Neural cell (in vitro differentiated cells): ENCODE results near the gene ZNF17. TPM values are rescaled to one million over a fixed set of nuclear protein-coding genes. Genes with fewer than 3 reads are reported as not detected.

ENCODE experiments used
- H2AFZ ChIP-seq: fragments of 200-600, 300-800 bp; sonication (generic), shearing (Covaris generic); 2 replicates; pipeline ENCODE4 v1.6.0; 2014; ENCODE audit warnings: low read depth, mild to moderate bottlenecking, antibody characterized with exemption, low read length, moderate library complexity
- H3F3A ChIP-seq: fragments of 200-600 bp; shearing (Covaris generic); 2 replicates; pipeline ENCODE4 v1.6.1; 2016; ENCODE audit warnings: mild to moderate bottlenecking, moderate library complexity, mixed read lengths, antibody characterized with exemption, low read length; ENCODE audit not compliant: insufficient read depth, poor library complexity, severe bottlenecking
- H3K27ac ChIP-seq: fragments of 200-600, 300-800 bp; sonication (generic), shearing (Covaris generic); 2 replicates; pipeline ENCODE4 v1.5.1; 2014; ENCODE audit warnings: mild to moderate bottlenecking, low read length, moderate library complexity
- H3K27me3 ChIP-seq: fragments of 300-800, 200-600 bp; sonication (generic), shearing (Covaris generic); 2 replicates; pipeline ENCODE4 v1.6.0; 2014; ENCODE audit warnings: mild to moderate bottlenecking, low read depth, low read length, moderate library complexity; ENCODE audit not compliant: insufficient read depth
- H3K36me3 ChIP-seq: fragments of 300-800, 200-600 bp; sonication (generic), shearing (Covaris generic); 2 replicates; pipeline ENCODE4 v1.5.1; 2014; ENCODE audit warnings: mild to moderate bottlenecking, antibody characterized with exemption, low read length, moderate library complexity; ENCODE audit not compliant: insufficient read depth
- H3K4me2 ChIP-seq: fragments of 300-800, 200-600 bp; sonication (generic), shearing (Covaris generic); 2 replicates; pipeline ENCODE4 v1.6.0; 2014; ENCODE audit warnings: mild to moderate bottlenecking, low read length
- H3K4me3 ChIP-seq: fragments of 300-800, 200-600 bp; sonication (generic), shearing (Covaris generic); 2 replicates; pipeline ENCODE4 v1.5.1; 2014; ENCODE audit warnings: mild to moderate bottlenecking, low read length, moderate library complexity
- H3K79me2 ChIP-seq: fragments of 200-600 bp; shearing (Covaris generic); replicated peaks from 2 replicates; pipeline ENCODE4 v1.6.0; 2014; ENCODE audit warnings: mild to moderate bottlenecking, low read length, moderate library complexity; ENCODE audit not compliant: insufficient read depth
- H3K9ac ChIP-seq: fragments of 300-800, 200-600 bp; sonication (generic), shearing (Covaris generic); 2 replicates; pipeline ENCODE4 v1.6.1; 2016; ENCODE audit warnings: mild to moderate bottlenecking, low read length, mixed read lengths
- H3K9me2 ChIP-seq: fragments of 200-600 bp; shearing (Covaris generic); 2 replicates; pipeline ENCODE4 v1.6.1; 2016; ENCODE audit warnings: mild to moderate bottlenecking, low read length, mixed read lengths; ENCODE audit not compliant: insufficient read depth
- H3K9me3 ChIP-seq: fragments of 200-600, 300-800 bp; sonication (generic), shearing (Covaris generic); 2 replicates; pipeline ENCODE4 v1.6.1; 2016; ENCODE audit warnings: mild to moderate bottlenecking, mixed run types, low read length, moderate library complexity, mixed read lengths
- H4K20me1 ChIP-seq: fragments of 200-600 bp; shearing (Covaris generic); 2 replicates; pipeline ENCODE4 v1.6.1; 2016; ENCODE audit warnings: mild to moderate bottlenecking, mixed run types; ENCODE audit not compliant: insufficient read depth
- CTCF ChIP-seq: fragments of 450-650 bp; IDR thresholded peaks from 2 replicates; pipeline ENCODE4 v1.5.1; 2014; ENCODE audit warnings: antibody characterized with exemption, mild to moderate bottlenecking, moderate library complexity; ENCODE audit not compliant: poor library complexity, severe bottlenecking
- EP300 ChIP-seq: fragments of 450-650 bp; conservative IDR thresholded peaks from 2 replicates; pipeline ENCODE4 v1.6.1; 2014; ENCODE audit warnings: antibody characterized with exemption, mild to moderate bottlenecking, moderate library complexity; ENCODE audit not compliant: poor library complexity, severe bottlenecking
- EZH2 ChIP-seq: fragments of 200-600, 300-800 bp; shearing (Covaris generic), sonication (generic); IDR thresholded peaks from 2 replicates; pipeline ENCODE4 v1.6.1; 2014; ENCODE audit warnings: antibody characterized with exemption, low read length, borderline replicate concordance, mild to moderate bottlenecking; ENCODE audit not compliant: insufficient read depth, poor library complexity, severe bottlenecking
- MXI1 ChIP-seq: fragments of 450-650 bp; conservative IDR thresholded peaks from 2 replicates; pipeline ENCODE4 v1.6.1; 2014; ENCODE audit warnings: antibody characterized with exemption, mild to moderate bottlenecking; ENCODE audit not compliant: poor library complexity, severe bottlenecking
- POLR2AphosphoS5 ChIP-seq: IDR thresholded peaks from 2 replicates; pipeline ENCODE4 v1.6.1; 2012
- RAD21 ChIP-seq: fragments of 450-650 bp; conservative IDR thresholded peaks from 2 replicates; pipeline ENCODE4 v1.6.1; 2014; ENCODE audit warnings: antibody characterized with exemption, mild to moderate bottlenecking, moderate library complexity
- REST ChIP-seq: IDR thresholded peaks from 2 replicates; pipeline ENCODE4 v1.6.1; 2012; ENCODE audit warnings: borderline replicate concordance
- SMC3 ChIP-seq: fragments of 450-650 bp; conservative IDR thresholded peaks from 2 replicates; pipeline ENCODE4 v1.6.1; 2014; ENCODE audit warnings: antibody characterized with exemption, mild to moderate bottlenecking, moderate library complexity; ENCODE audit not compliant: poor library complexity
- TAF1 ChIP-seq: IDR thresholded peaks from 2 replicates; pipeline ENCODE4 v1.6.1; 2012; ENCODE audit warnings: low read depth
- polyA plus RNA-seq: library from polyadenylated mRNA; depleted of rRNA; stranded (reverse); fragments of >200 nt; gene quantifications from 2 replicates; pipeline ENCODE4 v1.2.3, GENCODE V29; 2014

The ZNF17 gene
- polyA plus RNA-seq, 1 donor from 2014 or later, result 26.3 TPM

GRCh38 chr19:57377498-57378146 is 33.3 kb upstream of the ZNF17 start (continued):
- TF ChIP-seq EZH2 (no peak), EP300 (no peak)

- no peaks in the 10 kb centered on the region for H3K79me2 ChIP-seq
- H4K20me1 ChIP-seq, result no peaks in the 10 kb centered on the region
- H3K4me3 ChIP-seq, result no peak overlapping the region
- H2AFZ ChIP-seq, result no peak overlapping the region
- TF ChIP-seq POLR2AphosphoS5, result no peak
- TF ChIP-seq CTCF, result no peak
- TF ChIP-seq SMC3, result no peak
- no peak for TF ChIP-seq RAD21
- TF ChIP-seq REST, result no peak
- TF ChIP-seq MXI1, result no peak
- no peak for TF ChIP-seq TAF1
- peaks cover 4% of the 10 kb centered on the region for H3K9me3 ChIP-seq
- no peaks in the 10 kb centered on the region for H3K27me3 ChIP-seq
- no peak overlapping the region for H3K9ac ChIP-seq
- no peak overlapping the region for H3K4me2 ChIP-seq
- H3K27ac ChIP-seq, result no peak overlapping the region
- peaks cover 6% of the 10 kb centered on the region for H3K36me3 ChIP-seq
- H3K9me2 ChIP-seq, result no peaks in the 10 kb centered on the region
- H3F3A ChIP-seq, result no peaks in the 10 kb centered on the region
Measured at GRCh38 chr19:57380923-57381322, 30.0 kb upstream of the ZNF17 start.

GRCh38 chr19:57382806-57383488 is 28.0 kb upstream of the ZNF17 start:
- Histone ChIP-seq H3K4me2 (no peak overlapping the region), H3F3A (no peaks in the 10 kb centered on the region), H3K79me2 (no peaks in the 10 kb centered on the region), H3K9ac (no peak overlapping the region), H4K20me1 (no peaks in the 10 kb centered on the region), H3K4me3 (no peak overlapping the region), H3K27ac (no peak overlapping the region), H3K36me3 (peaks cover 6% of the 10 kb centered on the region), H3K27me3 (no peaks in the 10 kb centered on the region), H2AFZ (no peak overlapping the region), H3K9me2 (no peaks in the 10 kb centered on the region), H3K9me3 (peaks cover under 1% of the 10 kb centered on the region)
- no peak for TF ChIP-seq MXI1
- no peak for TF ChIP-seq EP300
- no peak for TF ChIP-seq CTCF
- TF ChIP-seq RAD21, result no peak
- no peak for TF ChIP-seq TAF1
- no peak for TF ChIP-seq POLR2AphosphoS5
- no peak for TF ChIP-seq EZH2
- no peak for TF ChIP-seq REST
- no peak for TF ChIP-seq SMC3
